Breast epithelium (tissue), 3 donors: ENCODE data around the gene QRICH2.
"Not testable (repeated sequence)": the region's sequence is repeated elsewhere in the genome, so short reads cannot be mapped to it uniquely, and the experiment has no call there.

ENCODE experiments used
- CTCF ChIP-seq, 3 donors: fragments of 450-650 bp; IDR thresholded peaks; one replicate each; pipeline ENCODE4 v1.5.1; 2016 to 2017; ENCODE audit warnings: antibody characterized with exemption in 3 of 3, mild to moderate bottlenecking in 3 of 3, moderate library complexity in 3 of 3
- POLR2A ChIP-seq: fragments of 450-650 bp; IDR thresholded peaks from one replicate; pipeline ENCODE4 v1.6.1; 2016; ENCODE audit warnings: antibody characterized with exemption, mild to moderate bottlenecking, moderate library complexity
- POLR2AphosphoS5 ChIP-seq, 3 donors: sonication (generic); formaldehyde crosslinking; IDR thresholded peaks; one replicate each; pipeline ENCODE4 v1.6.1; 2017; ENCODE audit warnings: antibody characterized with exemption in 3 of 3

DNA sequence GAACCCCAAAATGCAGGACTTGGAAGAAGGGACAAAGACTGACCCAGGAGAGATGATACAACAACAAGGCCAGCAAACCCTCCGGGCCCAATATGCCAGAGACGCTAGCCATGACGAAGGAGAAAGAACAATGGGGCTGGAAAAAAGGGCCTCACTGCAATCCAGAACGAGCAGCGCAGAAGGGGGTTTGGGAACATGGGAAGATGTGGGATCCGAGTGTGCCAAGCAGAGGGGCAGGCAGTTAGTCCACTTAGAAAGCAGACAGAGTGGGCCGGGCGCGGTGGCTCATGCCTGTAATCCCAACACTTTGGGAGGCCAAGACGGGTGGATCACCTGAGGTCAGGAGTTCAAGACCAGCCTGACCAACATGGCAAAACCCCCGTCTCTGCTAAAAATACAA lies 38.9 kb upstream of the QRICH2 start:
- TF ChIP-seq CTCF (IDR thresholded peaks at IDR 0.05); POLR2A; POLR2AphosphoS5 (IDR thresholded peaks at IDR 0.05): not testable (repeated sequence)
